Heart right ventricle (tissue), 16 donors: ENCODE results near the gene GPC5. TPM values are rescaled to one million over a fixed set of nuclear protein-coding genes. Genes with fewer than 3 reads are reported as not detected.
A peak's percentile ranks its signal among the peaks of the same experiment; 100 is the strongest.

Source experiments
- ATAC-seq, 8 donors: fragments of 200-7000 bp; cut with Tn5 transposase; one replicate each; pipeline ENCODE4 v1.9.1; 2020; ENCODE audit warnings: mild to moderate bottlenecking in 8 of 8, moderate library complexity in 8 of 8, moderate number of reproducible peaks in 1 of 8
- DNase-seq, 2 donors: peaks; one replicate each; pipeline ENCODE4 v3.0.0-alpha.2; 2020
- H3K27ac ChIP-seq, 10 donors: fragments of 200-600 bp; sonication (generic) in 2 of 10; one replicate each; pipeline versions ENCODE4 v1.5.0 to v1.8.0; 2020 to 2022; ENCODE audit warnings: mild to moderate bottlenecking in 3 of 10
- H3K27me3 ChIP-seq, 7 donors: fragments of 200-600 bp; one replicate each; pipeline ENCODE4 v1.8.0; 2021 to 2022; ENCODE audit warnings: mild to moderate bottlenecking in 2 of 7
- H3K36me3 ChIP-seq, 9 donors: fragments of 200-600 bp; sonication (generic) in 1 of 9; one replicate each; pipeline versions ENCODE4 v1.5.0 to v1.8.0; 2020 to 2022; ENCODE audit warnings: mild to moderate bottlenecking in 2 of 9
- H3K4me1 ChIP-seq, 9 donors: fragments of 200-600 bp; sonication (generic) in 1 of 9; one replicate each; pipeline versions ENCODE4 v1.5.0 to v1.8.0; 2020 to 2022; ENCODE audit warnings: mild to moderate bottlenecking in 4 of 9
- H3K4me3 ChIP-seq, 10 donors: fragments of 200-600 bp; sonication (generic) in 2 of 10; one replicate each; pipeline versions ENCODE4 v1.5.0 to v1.8.0; 2020 to 2022; ENCODE audit warnings: mild to moderate bottlenecking in 7 of 10, moderate library complexity in 2 of 10
- H3K9me3 ChIP-seq, 11 donors: fragments of 200-600 bp in 10 of 11; sonication (generic) in 2 of 11; one replicate each; pipeline versions ENCODE4 v1.5.0 to v1.8.0; 2013 to 2022; ENCODE audit warnings: mild to moderate bottlenecking in 2 of 11, control low read depth in 1 of 11, moderate library complexity in 1 of 11
- WGBS, 2 donors: extraction: QIAGEN DNeasy Blood & Tissue Kit; methylation state at CpG; one replicate each; pipeline ENCODE4 v1.1.7; 2013; ENCODE audit warnings: inconsistent platforms in 1 of 2; 5-methylcytosine and 5-hydroxymethylcytosine counted together
- intact Hi-C, 10 donors: fragments of 100-400 bp; cut with DNase I; formaldehyde crosslinking; loops; one replicate each; pipeline versions ENCODE4 v1.11.1 to v1.14.2; 2022
- polyA plus RNA-seq, 2 donors: library from polyadenylated mRNA; stranded (reverse); fragments of 200-250 nt; gene quantifications; one replicate each; pipeline ENCODE4 v1.2.3, GENCODE V29; 2013
- total RNA-seq, 10 donors: library from RNA; stranded (reverse); fragmentation: NEBNext Ultra II Directional in 3 of 10; extraction: Animal tissue kit (Norgen Biotek cat#: 25700) in 3 of 10; gene quantifications; one replicate each; pipeline versions ENCODE4 v1.2.1 to v1.2.4, GENCODE V29; 2021 to 2023
- TF ChIP-seq, protein P1 (sequence below), 9 donors: fragments of 200-600 bp; sonication (generic) in 2 of 9; IDR thresholded peaks; one replicate each; pipeline versions ENCODE4 v1.5.0 to v1.8.0; 2021 to 2022; ENCODE audit warnings: antibody characterized with exemption in 9 of 9, mild to moderate bottlenecking in 5 of 9, moderate library complexity in 1 of 9
- donor health status: Arrhythmogenic right ventricular cardiomyopathy.
- donor health status: ischemic (EF 13 %, LVEDD 7.1; RV severe dilation, severe dysfunction).
- donor health status: healthy with polysubstance abuse.
- donor health status: DM: no; HTN: yes; CAD: no.
- donor health status: DM: no; HTN: no; CAD: no.
- donor health status: ischemic (EF 25% LVEDD 6.9; RV normal size, moderate dysfunction).
- donor health status: ischemic (EF 25% LVEDD 5.7; RV mildly dilated, moderate dysfunction).
- donor health status: healthy.
- donor health status: DM: yes; HTN: yes; CAD: no.
- donor health status: Ischemic cardiomyopathy.
- donor health status: ischemic (EF 35%, LVEDD 5.7; RV mildly dilated, moderate dysfunction).
- donor health status: nonischemic (EF 11% LVEDD 7.7; RV severe dilation, severe dysfunction).
- donor health status: DM: yes; HTN: yes; CAD: no.
- donor health status: PGD.
- donor health status: ischemic (EF 29% LVEDD 5.4; RV normal size, mild dysfunction).
- donor health status: nonischemic (EF 23%, LVEDD 6.1; RV moderate dilation, normal function).

GPC5 gene
- total and polyA plus RNA-seq, 12 donors, result 0.01 to 3.5 (median 0.70) TPM; not detected in 1

GRCh38 chr13:92564942-92565341 is 1166.5 kb downstream of the GPC5 start:
- 80% methylated on average over 2 of the region's 2 CpGs for WGBS, 2 donors
- ATAC-seq (no peak), DNase-seq (no peak)
- TF ChIP-seq, protein P1, sequence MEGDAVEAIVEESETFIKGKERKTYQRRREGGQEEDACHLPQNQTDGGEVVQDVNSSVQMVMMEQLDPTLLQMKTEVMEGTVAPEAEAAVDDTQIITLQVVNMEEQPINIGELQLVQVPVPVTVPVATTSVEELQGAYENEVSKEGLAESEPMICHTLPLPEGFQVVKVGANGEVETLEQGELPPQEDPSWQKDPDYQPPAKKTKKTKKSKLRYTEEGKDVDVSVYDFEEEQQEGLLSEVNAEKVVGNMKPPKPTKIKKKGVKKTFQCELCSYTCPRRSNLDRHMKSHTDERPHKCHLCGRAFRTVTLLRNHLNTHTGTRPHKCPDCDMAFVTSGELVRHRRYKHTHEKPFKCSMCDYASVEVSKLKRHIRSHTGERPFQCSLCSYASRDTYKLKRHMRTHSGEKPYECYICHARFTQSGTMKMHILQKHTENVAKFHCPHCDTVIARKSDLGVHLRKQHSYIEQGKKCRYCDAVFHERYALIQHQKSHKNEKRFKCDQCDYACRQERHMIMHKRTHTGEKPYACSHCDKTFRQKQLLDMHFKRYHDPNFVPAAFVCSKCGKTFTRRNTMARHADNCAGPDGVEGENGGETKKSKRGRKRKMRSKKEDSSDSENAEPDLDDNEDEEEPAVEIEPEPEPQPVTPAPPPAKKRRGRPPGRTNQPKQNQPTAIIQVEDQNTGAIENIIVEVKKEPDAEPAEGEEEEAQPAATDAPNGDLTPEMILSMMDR (IDR thresholded peaks at IDR 0.05), result no peak
- Histone ChIP-seq H3K27me3 (no peaks in the 10 kb centered on the region), H3K36me3 (no peaks in the 10 kb centered on the region), H3K9me3 (no peaks in the 10 kb centered on the region), H3K4me1 (no peaks in the 10 kb centered on the region), H3K4me3 (no peak overlapping the region), H3K27ac (no peak overlapping the region)
- intact Hi-C loops, result no loop called here

DNA sequence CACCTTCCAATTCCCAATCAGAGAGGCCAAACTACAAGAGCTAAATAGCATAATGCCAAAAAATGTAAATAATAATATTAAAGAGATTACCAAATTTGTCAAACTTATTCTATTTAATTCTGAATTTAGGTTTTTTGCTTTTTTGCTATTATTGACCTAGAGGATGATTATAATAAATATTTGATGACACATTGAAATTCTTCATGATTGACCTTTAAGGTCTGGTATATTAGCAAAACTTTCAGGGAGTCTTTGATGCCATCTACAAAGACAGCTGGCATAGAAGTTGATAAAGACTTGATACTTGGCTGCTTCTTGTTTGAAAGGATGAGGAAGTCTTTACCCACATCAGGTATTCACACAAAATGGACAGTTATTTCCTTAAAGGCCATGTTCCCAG is 1168.3 kb downstream of the GPC5 start:
- no peaks in the 10 kb centered on the region for H3K4me1 ChIP-seq
- TF ChIP-seq, protein P1 (IDR thresholded peaks at IDR 0.05), result no peak
- no peak for ATAC-seq

DNA sequence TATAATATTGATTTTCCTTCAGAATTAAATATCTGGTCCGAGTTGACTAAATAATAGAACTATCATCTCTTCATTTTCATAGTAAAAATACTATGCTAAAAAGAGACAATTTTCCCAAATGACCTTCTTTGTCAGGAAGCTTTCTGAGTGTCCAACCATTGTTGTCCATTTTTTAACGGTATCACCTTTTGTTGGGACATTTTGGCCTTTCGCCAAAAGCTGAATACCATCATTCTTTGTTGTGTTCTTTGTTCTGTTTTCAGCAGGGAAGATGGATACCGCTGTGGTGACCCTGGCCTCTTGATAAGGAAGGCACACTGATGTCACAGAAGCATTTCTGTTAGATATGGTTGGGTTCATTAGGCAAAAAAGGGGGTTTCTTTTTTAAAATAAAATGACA is 1173.8 kb downstream of the GPC5 start:
- H3K4me3 ChIP-seq, result no peak overlapping the region
- H3K36me3 ChIP-seq, result no peaks in the 10 kb centered on the region
- H3K9me3 ChIP-seq, result no peaks in the 10 kb centered on the region
- intact Hi-C loops, result no loop called here
- WGBS, 2 donors, result 49 to 58% methylated on average over 4 of the region's 4 CpGs
- no peaks in the 10 kb centered on the region for H3K4me1 ChIP-seq
- no peaks in the 10 kb centered on the region for H3K27me3 ChIP-seq
- H3K27ac ChIP-seq, result no peak overlapping the region
- no peak for ATAC-seq
- no peak for DNase-seq
- TF ChIP-seq, protein P1 (IDR thresholded peaks at IDR 0.05), result no peak

More for the DNA sequence above, 1168.3 kb downstream of the GPC5 start:
- no peak for DNase-seq
- H3K9me3 ChIP-seq, result no peaks in the 10 kb centered on the region
- no peak overlapping the region for H3K27ac ChIP-seq
- no peaks in the 10 kb centered on the region for H3K36me3 ChIP-seq
- intact Hi-C loops, result no loop called here
- H3K4me3 ChIP-seq, result no peak overlapping the region
- H3K27me3 ChIP-seq, result no peaks in the 10 kb centered on the region

DNA sequence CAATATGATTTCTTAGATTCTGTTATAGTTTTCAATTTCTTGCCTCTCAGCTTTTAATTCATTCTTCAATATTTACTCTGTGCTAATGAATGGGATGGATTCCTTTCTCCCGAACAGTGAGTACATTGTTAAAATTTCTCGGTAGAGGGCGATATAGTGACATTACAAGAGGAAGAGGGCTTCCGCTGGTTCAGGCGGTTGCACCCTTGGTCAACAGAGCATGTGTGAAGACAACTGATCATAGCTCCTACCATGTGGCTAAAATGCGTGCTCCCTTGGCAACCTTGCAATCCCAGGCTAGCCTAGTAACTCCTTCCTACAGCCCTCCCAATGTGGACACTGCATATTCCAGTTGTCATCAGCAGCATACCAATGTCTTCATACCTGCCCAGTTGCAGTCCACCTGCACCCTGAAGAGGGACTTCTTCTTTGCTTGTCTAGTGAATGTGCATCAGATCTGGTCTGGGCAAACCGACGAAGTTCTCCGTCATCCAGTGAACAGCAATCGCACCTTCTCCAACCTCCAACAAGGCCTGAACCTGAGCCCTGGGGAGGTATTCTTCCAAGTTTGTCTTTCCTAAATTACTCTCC is 1175.1 kb downstream of the GPC5 start:
- Histone ChIP-seq H3K4me3 (no peak overlapping the region), H3K27me3 (no peaks in the 10 kb centered on the region), H3K9me3 (no peaks in the 10 kb centered on the region), H3K36me3 (no peaks in the 10 kb centered on the region), H3K27ac (no peak overlapping the region), H3K4me1 (no peaks in the 10 kb centered on the region)
- WGBS, 2 donors, result 52 to 55% methylated on average over 10 of the region's 10 CpGs
- no peak for DNase-seq
- intact Hi-C loops, result no loop called here
- ATAC-seq, result no peak
- TF ChIP-seq, protein P1 (IDR thresholded peaks at IDR 0.05), result peak in 5 of 9 donors; percentile 7 to 20 (median 15)
